Activated CD8-positive, alpha-beta memory T cell treated with anti-CD3 and anti-CD28 coated beads for 48 hours (primary cell): Measurements from ENCODE around the gene WDR33.
"Not testable (repeated sequence)": the region's sequence is repeated elsewhere in the genome, so short reads cannot be mapped to it uniquely, and the experiment has no call there.

Experiments
- DNase-seq, 3 experiments: peaks; one replicate each; pipeline ENCODE4 v3.0.0-alpha.2; 2020; ENCODE audit warnings: low read depth in 2 of 3, low spot score in 2 of 3

WDR33 gene

DNA sequence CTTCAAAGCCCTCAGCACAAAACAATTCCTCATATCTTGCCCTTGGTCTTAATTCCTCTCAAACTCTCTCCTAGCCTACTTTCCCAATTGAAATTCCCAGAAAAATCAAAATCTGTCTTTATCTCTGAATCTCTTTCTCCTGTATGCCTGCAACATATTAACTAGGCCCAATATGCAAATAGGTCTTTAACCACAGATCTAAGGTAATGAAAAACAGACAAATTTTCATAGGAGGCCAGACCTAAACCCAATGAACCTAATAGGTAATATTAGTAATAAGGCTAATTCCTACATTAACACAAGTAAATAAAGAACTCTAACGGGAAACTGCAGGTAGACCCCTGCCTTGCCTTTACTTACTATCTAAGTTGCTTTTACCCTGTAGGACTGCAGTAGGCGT, 41.4 kb downstream of the WDR33 start:
- no peak for DNase-seq

DNA sequence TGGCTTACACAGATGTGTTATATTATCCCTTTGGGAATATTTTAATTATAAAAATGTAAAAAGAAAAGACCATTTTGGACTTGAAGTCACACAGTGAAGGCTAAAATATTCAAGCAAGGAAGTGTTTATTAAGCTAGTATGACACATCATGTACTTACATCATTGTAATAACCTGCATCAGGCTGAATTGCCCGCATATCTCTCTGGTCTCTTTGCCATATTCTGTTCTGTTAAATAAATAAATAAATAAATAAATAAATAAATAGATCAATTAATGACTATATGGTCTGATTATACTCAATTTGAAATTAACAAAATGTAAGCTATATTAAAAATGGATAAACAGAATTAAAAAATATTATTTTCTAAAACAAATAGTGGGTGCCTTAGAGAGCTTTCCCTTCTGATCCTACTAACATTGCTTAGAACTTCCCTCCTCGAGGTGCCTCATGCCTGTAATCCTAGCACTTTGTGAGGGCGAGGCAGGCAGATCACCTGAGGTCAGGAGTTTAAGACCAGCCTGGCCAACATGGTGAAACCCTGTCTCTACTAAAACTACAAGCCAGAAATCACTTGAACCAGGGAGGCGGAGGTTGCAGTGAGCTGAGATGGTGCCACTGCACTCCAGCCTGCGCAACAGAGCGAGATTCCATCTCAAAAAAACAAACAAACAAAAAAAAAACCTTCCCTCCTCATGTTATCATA, 42.0 kb downstream of the WDR33 start:
- DNase-seq, result no peak

DNA sequence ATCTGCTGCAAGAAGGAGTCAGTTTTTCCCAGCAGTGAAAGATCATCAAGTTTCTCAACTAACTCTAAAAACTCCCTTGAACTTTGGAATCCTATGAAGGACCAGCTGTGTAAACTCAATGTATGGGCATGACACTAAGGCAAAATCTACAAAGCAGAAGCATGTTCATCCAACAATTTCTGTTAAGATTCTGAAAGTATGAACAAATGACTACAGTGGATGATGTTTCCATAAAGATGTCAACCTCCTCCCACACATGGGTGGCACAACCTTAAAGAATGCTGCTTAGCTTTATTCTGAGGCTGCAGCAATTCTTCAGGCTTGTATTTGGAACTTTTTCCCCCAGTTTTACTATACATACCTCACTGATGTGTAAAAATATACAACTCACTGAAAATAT, 47.2 kb downstream of the WDR33 start:
- no peak for DNase-seq

DNA sequence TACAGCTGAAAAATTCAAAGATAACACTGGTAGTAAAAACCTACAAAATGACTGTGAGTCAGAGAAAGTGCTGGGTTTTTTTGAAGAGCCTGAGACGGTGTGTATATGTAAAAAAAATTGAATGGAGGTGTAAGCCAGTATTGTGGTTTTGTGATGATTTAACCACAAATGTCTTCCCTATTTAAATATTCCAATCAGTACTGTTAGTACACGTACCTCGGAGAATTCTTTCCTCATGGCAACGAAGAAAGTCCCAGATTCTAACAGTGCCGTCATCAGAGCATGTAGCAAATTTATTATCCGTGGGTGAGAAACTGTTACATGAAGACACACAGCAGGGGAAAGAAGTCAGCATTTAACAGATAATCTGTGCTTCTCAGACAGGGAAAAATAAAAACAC, 48.1 kb downstream of the WDR33 start:
- no peak for DNase-seq

DNA sequence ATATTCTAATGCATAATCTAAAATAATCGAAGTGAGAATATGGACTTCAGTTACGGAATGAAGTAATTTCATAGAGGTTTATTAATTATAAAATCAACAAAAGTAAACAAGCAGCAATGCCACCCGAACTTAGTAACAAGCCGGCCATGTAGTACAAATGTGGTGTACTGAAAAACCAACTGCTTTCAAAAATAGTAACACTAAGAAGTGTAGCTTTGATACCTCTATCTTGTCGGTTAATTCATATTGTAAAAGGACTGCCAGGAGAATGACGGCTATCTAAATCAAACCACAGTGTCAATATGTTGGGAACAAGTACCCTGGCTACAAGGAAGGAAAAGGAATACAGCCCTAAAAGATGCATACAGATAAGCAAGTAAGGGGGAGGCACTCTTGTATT, 48.5 kb downstream of the WDR33 start:
- DNase-seq, result no peak

DNA sequence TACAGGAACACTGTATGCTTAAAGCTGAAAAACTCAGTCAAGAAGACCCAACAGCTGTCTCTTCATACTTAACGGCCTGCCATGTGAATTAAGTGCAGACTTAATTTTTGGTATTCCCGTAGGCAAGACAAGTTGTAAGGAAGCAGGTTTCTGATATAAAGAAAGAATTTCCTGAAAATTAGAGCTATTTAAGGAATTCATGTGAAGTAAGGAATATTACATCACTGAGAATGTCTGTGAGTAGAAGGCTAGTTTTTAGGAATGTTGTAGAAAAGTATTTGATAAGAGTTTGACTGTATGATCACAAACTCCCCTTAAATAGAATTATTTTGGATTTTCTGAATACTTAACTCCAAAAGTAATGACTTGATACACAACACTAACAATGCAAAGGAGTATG, 51.0 kb downstream of the WDR33 start:
- DNase-seq, result no peak

DNA sequence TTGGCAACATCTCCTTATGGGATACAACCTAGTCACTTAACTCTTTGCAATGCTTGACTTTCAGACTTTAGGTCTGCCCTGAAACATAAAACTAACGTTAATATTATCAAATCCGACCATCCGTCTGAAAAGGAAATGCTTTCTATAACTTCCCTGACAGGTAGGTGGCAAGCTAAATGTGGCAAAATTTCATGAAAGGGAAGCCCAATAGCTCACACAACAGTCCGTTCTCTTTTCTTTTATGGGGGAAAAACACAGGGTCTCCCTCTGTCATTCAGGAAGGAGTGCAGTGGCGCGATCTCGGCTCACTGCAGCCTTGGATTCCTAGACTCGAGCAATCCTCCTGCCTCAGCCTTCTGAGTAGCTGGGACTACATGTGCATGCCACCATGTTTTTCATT, 56.8 kb downstream of the WDR33 start:
- no peak for DNase-seq

DNA sequence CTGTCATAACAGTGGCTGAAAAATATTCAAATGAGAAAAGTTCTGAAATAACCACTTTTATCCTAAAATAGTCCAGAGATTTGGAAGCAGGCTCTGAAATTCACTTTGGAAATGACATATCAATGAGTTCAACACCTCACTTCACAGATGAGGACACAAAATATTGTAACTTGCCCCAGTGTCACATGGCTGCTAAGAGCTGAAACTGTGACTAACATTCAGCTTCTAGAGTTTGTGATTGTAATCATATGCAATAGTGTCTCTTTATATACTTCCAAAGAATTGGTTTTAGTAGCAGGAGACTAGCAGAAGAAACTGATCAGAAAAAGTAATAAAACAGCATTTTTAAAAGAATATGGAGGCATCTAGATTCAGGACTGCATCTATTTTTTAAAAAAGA, 57.6 kb downstream of the WDR33 start:
- DNase-seq, result no peak

DNA sequence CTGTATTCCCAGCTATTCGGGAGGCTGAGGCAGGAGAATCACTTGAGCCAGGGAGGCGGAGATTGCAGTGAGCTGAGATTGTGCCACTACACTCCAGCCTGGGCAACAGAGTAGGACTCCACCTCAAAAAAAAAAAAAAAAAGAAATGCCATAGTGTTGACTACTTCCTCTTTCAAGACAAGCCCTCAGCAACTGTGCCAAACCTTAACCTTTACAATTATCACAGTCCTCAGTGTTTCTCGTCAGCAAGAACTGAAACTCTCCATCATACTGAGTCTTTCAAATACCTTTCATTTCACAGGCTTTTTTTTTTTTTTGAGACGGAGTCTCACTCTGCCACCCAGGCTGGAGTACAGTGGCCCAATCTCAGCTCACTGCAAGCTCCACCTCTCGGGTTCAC, 61.4 kb downstream of the WDR33 start:
- DNase-seq, result not testable (repeated sequence)

DNA sequence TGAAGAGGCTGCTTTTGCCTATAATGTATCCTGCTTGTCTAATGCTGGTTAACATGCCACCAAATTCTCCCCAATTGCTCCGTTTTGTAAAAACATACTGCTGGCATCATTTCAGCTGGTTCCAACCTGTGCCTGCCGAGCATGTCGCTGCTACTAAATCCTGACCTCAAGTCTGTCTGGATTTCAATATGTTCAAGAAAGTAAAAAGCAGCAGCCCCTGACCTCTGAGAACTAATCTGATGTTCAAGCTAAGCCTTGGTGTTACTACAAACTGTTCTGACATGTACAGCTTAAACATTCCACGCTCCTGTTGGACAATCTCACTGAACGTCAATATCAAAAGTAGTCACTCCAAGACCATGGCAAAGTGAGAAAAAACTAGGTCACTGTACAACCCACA, 63.4 kb downstream of the WDR33 start:
- DNase-seq, result no peak

DNA sequence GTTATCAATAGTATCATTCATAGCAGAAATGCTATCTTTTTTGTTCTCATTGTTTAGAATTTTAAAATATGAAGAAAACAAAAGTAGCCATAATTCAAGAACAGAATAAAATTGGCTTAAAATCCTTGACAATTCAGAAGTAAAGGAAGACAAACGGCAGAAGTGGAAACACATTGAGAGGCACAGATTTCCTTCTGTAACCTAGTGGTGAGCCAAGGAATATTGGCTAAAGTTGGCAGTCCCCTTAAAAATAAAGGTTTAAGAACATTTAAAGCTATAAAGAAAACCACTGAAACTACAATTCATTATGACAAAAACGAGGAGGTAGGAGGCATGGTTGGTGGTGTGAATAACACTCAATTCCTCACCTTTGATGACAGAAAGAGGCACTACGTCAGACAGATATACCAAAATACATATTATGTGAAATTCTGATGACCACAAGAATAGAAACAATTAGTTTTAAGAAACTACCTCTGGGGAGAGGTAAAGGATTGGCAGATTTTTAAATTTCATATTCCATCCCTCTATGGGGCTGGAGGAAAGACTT, 67.4 kb downstream of the WDR33 start:
- no peak for DNase-seq

DNA sequence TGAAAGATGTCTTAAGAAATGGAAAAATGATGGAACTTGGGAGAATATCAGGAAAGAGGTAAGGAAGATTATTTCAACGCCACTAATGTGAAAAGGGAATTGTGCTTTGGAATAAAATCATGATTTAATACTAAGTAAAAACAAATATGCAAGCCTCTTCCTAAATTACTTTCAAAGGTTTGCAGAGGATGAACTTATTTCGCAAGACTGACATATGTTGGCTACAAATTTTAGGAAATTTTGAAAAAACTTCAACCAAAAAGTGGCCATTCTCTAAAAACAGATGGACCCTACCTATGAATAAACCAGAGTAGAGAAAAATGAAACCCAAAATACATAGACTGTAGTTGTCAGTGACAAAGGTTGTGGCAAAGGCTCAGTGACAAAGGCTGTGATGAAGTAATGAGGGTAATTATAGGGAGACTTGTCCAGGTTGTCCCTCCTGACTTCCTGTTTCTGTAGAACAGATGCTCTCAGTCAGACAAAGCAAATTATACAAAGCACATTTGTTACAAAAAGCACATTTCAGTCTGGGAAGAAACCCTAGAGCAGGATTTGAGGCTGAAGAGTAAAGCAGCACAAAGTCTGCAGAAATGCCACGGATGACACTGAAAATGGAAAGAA, 70.2 kb downstream of the WDR33 start:
- no peak for DNase-seq

DNA sequence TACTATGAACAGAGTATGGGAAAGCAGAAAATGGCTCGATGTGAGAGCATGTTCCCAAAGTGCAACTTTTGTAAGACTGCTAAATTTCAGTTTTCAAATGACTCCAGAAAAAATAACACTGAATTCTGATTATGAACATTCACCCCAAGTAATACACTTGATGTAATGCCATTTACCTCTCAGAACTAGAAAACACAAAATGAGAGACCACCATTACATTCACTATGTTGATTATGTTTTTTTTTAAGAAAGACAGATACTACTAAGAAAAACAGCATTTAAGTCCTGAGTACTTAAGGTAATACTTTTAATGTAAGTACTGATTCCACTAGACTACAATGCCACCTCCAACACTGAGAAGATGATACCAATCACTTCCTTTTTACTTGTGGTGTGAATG, 71.2 kb downstream of the WDR33 start:
- no peak for DNase-seq

DNA sequence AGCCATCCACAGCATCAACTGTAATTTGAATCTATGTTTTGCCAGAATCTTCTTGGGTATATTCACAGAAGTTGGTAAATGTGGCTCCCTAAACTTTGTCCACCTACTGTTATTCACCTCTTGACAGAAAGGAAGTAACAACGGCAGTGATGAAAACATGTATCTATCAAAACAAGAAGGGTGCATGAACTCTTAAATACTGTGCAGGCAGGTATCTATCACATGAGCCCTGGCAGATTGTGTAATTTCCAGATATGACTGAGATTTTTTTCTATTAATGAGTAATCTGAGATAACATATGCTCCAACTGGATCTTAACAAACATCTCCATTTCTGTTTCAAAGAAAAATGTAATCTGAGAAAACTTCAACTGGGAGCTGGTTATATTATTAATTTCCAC, 73.1 kb downstream of the WDR33 start:
- no peak for DNase-seq

DNA sequence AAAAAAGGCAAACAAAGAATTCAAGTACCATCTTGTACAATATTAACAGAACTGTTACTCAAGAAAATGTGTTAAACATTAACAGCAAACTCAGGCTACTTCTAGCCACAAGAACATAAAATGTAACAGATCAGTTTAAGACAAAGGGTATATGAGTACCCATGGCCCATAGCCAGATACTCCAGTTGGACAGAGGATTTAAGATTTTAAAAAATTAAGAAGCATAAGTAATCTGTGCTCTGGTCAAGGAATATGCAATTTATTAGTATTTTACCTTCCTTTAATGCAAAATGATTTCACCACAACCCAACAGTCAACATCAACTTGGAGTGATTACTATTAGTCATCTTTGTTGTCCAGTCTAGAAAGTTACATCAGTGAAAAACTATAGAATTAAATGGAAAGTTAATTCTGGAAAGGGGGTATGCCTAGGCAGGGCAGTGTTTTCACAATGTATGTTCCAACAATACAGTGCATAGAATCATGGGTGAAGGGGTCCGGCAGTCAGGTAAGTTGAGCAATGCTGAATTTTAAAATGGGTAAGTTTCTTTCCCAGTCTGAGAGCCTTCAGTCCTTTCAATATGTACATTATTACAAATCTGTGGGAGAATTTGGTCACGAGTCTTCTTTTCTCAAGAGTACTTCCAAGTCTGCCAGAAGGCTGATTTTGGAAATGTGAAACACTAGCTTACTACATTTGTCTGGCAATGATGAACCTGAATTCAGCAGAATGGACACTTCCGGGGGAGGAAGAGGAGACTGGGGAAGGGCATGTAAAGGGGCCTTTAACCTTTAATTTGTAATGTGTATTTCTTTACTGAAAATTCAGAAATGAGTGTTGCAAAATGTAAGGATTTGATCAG, 75.2 kb downstream of the WDR33 start:
- no peak for DNase-seq

DNA sequence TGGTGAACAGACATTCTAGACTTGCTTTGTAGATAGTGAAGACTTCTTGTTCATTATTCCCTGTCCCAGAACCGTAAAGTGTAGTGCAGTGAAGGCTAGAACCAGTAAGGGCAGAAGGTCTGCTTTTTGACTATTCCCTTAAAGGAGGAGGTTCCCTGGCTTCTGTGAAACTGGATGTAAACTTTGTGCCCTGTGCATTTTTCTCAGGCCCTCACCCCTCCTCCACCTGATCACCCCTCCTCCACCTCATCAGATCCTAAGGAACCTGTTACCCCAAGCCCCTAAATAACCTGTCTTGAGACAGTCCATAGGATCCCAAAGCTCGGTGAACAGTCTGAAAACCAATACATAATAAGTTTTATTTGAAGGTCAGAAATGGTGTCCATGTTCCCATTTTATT, 75.9 kb downstream of the WDR33 start:
- no peak for DNase-seq

DNA sequence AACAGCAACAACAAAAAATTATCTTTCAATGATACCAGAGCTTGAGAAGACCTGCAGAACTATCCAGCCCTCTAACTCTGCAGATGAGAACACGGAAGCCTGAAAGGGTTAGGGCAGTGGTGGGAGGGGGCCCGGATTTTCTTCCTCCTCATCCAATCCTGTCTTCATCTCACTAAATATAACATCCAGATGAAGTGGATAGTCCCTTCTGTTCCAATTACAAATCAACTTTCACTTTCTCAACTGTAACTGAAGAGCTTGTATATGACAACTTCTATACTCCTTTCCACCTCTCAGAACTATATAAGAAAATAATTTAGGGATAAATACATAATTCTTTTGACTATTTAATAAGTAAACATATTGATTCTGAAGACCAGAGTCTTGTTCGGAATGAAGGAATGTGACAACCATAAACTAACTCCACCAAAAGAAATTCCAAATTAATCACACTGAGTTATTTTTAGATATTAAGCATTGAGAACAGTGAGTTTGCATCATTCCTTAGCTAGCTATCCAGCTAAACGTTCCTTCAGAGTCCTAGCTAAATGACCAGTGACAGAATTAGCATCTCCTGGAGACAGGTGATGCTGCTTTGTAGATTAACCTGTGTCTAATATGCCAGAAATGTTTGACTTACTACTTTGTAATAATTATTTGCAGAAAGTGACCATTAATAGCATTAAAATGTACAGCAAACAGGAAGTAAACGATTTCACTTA, 77.0 kb downstream of the WDR33 start:
- no peak for DNase-seq

DNA sequence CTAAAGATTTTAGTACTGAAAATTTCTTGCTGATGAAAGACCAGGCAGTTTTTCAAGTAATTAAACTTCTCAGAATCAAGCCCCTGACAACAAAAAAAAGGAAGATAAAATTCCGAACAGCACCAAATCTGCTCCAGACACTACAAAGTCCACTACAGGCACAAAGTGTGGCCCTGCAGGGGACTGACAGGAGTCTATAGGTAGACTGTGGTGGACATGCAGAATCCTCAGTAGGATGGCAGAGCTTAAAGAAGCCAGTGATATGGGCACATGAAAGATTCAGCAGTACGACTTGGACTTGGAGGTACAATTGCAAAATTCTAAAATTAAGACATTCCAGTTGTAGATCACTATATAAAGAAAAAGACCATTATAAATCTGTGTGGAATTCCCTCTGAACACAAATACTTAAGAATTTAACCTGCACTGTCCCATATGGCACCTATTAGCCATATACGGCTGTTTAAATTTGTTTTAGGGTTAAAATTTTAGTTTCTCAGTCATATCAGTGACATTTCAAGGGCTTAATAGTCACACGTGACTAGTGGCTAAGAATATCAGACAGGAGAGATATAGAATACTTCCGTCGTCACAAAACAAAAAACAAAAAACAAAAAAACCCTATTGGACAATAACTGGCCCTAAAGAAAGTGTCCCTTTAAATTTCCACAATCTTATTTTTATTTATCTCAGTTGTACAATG, 77.7 kb downstream of the WDR33 start:
- no peak for DNase-seq

DNA sequence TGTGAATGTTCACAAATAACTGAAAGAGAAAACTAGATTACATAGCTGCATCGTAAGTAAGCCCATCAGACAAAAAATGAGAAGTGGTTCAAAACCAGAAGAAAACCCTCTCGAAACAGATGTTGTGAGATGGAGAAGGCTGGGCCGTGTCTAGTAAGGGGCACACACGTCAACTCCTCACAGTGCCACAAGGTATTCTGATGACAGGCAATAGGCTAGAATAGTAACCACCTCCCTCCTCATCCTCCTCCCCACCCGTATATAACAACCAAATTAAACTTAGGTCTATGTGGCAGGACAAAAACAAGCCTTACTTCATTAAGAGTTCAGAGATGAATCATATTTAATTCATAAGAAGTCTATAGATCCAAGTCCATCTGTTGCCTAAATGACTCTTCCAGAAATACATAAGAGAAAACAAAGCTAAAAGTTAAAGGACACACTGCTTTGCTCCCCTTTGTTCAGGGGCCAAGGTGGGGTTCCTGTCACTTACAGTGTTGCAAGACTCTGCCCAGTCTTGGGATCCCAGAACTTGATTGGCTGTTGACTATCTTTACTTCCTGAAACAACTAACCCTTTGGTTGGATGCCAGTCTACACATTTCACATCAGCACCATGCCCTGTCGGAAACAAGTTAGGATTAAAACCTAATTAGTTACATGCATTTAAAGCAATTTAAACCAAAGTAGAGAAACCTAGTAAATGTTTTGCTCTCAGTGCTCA, 84.7 kb downstream of the WDR33 start:
- DNase-seq, result no peak

DNA sequence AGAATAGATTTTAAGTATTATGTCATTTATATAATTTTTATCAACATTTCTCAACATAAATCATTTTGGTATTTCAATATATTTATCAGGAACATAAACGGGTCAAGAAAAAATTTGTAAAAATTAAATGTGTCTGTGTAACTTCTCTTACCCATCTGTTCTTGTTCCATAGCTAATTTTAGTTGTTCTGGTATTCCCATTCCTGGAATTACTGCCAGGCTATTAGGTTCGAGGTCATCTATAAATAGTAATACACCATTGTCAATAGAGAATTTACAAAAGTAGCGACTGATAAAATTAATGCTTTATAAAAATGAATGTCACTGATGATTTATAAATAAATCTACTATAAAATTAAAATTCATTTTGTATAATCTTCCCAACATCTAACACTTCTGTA, 88.2 kb downstream of the WDR33 start:
- DNase-seq, result no peak
